Measurements from ENCODE around the gene HOXB2.

GRCh38 chr17:48565022-48565554 is 20.2 kb upstream of the HOXB2 start:
- TF ChIP-seq CTCF (IDR thresholded peaks at IDR 0.05) (no peak), EZH2 (IDR thresholded peaks at IDR 0.05) (no peak)

All from neural progenitor cell (in vitro differentiated cells).